Mucosa of stomach (tissue), 1 donor: ENCODE measurements around the gene ZFR.

ENCODE experiments used
- H3K27me3 ChIP-seq: one replicate; pipeline ENCODE4 v1.7.0; 2013; ENCODE audit warnings: mild to moderate bottlenecking, low read length; ENCODE audit not compliant: control insufficient read depth, insufficient read depth
- H3K36me3 ChIP-seq: one replicate; pipeline ENCODE4 v1.7.0; 2013; ENCODE audit warnings: low read length; ENCODE audit not compliant: control insufficient read depth, insufficient read depth
- H3K4me1 ChIP-seq: one replicate; pipeline ENCODE4 v1.7.0; 2013; ENCODE audit warnings: mild to moderate bottlenecking, low read length; ENCODE audit not compliant: control insufficient read depth, insufficient read depth
- H3K4me3 ChIP-seq: one replicate; pipeline ENCODE4 v1.7.0; 2013; ENCODE audit warnings: low read length
- H3K9ac ChIP-seq: one replicate; pipeline ENCODE4 v1.7.0; 2013; ENCODE audit warnings: mild to moderate bottlenecking, low read length, moderate library complexity
- H3K9me3 ChIP-seq: one replicate; pipeline ENCODE4 v1.7.0; 2013; ENCODE audit warnings: mild to moderate bottlenecking, low read length, moderate library complexity; ENCODE audit not compliant: control insufficient read depth
- donor health status: Pancreatic carcinoma.

The ZFR gene

DNA sequence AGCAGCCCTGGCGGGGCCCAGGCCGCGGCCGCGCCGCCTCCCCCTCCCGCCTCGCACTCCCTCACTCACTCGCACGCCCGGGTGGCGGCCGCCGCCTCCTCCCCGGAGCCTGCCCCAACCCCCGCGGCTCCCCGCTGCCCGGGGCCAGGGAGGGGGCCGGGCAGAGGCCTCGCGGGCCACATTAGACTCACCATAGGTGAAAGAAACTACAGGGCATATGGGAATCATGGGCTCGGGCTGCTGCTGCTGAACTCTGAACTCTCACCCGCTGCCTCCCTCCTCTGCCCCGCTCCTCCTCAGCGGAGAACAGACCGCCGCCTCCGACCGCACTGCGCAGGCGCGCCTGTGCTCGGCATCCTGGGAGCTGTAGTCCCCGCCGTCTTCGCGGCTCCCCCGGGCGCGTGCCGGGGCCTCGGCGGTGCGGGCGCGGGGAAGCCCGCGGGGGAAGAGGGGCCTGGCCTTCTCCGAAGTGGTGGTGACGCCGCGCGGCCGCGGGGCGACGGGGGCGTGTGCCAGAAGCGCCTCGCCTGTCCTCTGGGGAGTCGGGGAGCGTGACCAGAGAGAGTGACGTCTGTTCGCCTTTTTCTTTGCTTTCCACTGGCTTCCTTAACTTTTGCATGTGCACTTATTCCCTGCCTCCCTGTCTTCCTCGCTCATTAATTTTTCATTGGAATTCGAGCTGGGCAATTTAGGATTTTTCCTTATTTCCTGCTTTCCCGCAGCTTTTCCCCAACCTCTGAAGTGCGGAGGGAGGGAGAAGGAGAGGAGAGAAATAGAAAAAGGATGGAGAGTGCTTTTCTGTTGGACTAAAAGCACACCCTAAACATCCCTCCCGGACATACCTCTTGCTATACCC, at the start of gene ZFR:
TSS of gene ZFR (minus strand) at position 310 of the 856 bp plus-strand sequence. CDS start at position 228, 82 bp downstream.
- Histone ChIP-seq H3K27me3 (no peaks in the 10 kb centered on the region), H3K9me3 (no peaks in the 10 kb centered on the region), H3K4me3 (peak within 1 kb of the TSS; percentile 65), H3K9ac (peak within 1 kb of the TSS; percentile 95), H3K36me3 (no peaks in the 10 kb centered on the region), H3K4me1 (peaks cover 30% of the 10 kb centered on the region)

DNA sequence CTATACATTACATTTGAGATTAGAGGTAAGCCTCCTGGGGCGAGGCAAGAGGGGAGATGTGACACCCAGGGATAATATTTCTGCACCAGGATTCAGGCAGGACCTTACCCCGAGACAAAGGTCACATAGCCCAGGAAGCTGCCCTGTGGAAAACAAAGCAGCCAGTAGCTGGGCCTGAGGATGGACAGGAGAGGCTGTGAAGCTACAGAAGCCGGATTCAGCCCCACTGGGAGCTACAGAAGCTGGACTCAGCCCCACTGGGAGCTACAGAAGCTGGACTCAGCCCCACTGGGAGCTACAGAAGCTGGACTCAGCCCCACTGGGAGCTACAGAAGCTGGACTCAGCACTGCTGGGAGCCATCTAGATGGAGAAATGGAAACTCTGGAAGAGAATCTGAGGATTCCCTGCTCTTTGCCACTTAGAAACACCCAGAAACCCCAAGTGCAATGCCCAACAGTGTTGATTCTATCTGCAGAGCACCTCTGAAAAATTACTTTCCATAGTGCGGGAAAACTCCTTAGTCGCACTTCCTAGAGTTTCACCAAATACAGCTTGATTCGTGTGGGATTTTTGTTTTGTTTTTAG, 46.5 kb upstream of the ZFR start:
- H3K4me1 ChIP-seq: no peaks in the 10 kb centered on the region
- H3K4me3 ChIP-seq: no peak overlapping the region

DNA sequence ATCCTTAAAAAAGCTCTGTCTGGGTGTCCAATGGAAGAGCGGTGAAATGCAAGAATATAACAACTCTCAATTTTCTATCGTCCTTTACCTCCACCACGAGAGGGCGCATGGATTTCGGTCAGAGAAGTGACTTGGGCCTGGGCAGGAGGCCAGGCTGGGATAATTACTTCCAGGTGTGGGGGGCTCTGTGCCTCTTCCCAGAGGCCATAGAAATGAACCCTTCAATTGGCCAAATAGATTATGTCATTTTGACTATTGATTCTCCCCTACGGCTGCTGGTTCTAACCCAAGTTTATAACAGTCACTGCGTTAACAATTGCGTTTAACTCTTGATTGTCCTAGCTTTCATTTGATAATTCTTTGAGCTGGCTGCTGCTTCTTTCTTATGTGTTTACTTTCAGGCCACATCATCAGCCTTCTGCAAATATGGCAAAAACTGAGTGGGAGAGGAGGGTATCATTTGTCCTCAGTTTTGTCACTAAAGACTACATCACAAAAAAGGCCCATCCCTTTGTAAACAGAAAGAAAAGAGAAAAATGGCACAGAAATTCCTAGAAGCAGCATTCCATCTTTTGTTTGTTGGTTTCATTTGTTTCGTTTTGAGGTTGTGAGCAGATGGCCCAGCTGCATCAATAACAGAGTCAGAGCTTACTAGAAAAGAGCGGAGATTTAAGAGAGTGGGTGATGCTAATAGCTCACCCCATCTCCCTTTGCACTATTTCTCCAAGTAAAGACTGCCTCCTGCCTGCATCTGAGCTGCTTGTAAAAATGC, 45.4 kb upstream of the ZFR start:
- no peak overlapping the region for H3K9ac ChIP-seq
- no peak overlapping the region for H3K4me3 ChIP-seq
- no peaks in the 10 kb centered on the region for H3K27me3 ChIP-seq
- no peaks in the 10 kb centered on the region for H3K9me3 ChIP-seq
- H3K4me1 ChIP-seq: no peaks in the 10 kb centered on the region
- H3K36me3 ChIP-seq: no peaks in the 10 kb centered on the region

More for the DNA sequence above, 46.5 kb upstream of the ZFR start:
- H3K36me3 ChIP-seq: no peaks in the 10 kb centered on the region
- no peak overlapping the region for H3K9ac ChIP-seq
- no peaks in the 10 kb centered on the region for H3K27me3 ChIP-seq
- H3K9me3 ChIP-seq: no peaks in the 10 kb centered on the region

DNA sequence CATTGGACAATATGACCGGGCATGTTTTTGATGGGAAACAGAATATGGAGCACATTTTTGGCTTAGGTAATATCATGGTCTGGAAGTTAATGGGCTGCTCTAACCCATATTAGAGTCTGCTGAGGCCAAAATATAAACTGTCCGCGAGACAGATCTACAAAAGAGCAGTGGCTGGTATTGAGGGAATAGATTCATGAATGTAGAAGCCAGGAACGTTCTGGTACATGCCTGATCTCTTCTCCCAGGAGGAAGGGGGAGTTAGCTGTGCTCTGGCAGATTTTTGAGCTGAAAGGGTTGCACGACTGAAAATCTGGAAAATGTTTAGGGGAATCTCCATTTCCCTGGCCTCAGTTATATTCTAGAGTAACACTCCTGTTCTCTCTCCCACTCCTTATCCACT, 42.9 kb upstream of the ZFR start:
- no peak overlapping the region for H3K9ac ChIP-seq
- no peak overlapping the region for H3K4me3 ChIP-seq
- H3K36me3 ChIP-seq: no peaks in the 10 kb centered on the region
- no peaks in the 10 kb centered on the region for H3K4me1 ChIP-seq
- H3K9me3 ChIP-seq: no peaks in the 10 kb centered on the region
- no peaks in the 10 kb centered on the region for H3K27me3 ChIP-seq

DNA sequence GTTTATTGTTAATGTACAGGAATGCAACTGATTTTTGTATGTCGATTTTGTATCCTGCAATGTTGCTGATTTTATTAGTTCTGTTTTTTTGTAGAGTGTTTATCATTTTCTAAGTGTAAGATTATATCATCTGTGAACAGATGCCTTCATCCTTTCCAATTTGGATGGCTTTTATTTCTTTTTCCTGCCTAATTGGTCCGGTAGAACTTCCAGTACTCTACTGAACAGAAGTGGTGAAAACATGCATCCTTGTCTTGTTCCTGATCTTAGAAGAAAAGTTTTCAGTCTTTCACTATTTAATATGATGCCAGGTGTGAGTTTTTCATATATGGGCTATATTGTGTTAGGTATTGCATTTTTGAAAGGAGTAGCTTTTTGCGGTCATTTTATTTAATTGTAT, 42.5 kb upstream of the ZFR start:
- H3K9ac ChIP-seq: no peak overlapping the region
- H3K27me3 ChIP-seq: no peaks in the 10 kb centered on the region

GRCh38 chr5:32482193-32482592, 37.7 kb upstream of the ZFR start:
- no peak overlapping the region for H3K4me3 ChIP-seq
- no peaks in the 10 kb centered on the region for H3K27me3 ChIP-seq
- no peak overlapping the region for H3K9ac ChIP-seq
- no peaks in the 10 kb centered on the region for H3K4me1 ChIP-seq
- no peaks in the 10 kb centered on the region for H3K9me3 ChIP-seq
- H3K36me3 ChIP-seq: no peaks in the 10 kb centered on the region

More for the DNA sequence above, 42.5 kb upstream of the ZFR start:
- H3K9me3 ChIP-seq: no peaks in the 10 kb centered on the region
- no peaks in the 10 kb centered on the region for H3K36me3 ChIP-seq
- no peaks in the 10 kb centered on the region for H3K4me1 ChIP-seq
- no peak overlapping the region for H3K4me3 ChIP-seq

GRCh38 chr5:32479096-32479495, 34.6 kb upstream of the ZFR start:
- H3K4me1 ChIP-seq: no peaks in the 10 kb centered on the region
- H3K4me3 ChIP-seq: no peak overlapping the region
- H3K9ac ChIP-seq: no peak overlapping the region
- no peaks in the 10 kb centered on the region for H3K9me3 ChIP-seq
- H3K27me3 ChIP-seq: no peaks in the 10 kb centered on the region
- H3K36me3 ChIP-seq: no peaks in the 10 kb centered on the region

GRCh38 chr5:32476891-32477290, 32.4 kb upstream of the ZFR start:
- H3K4me3 ChIP-seq: no peak overlapping the region
- no peak overlapping the region for H3K9ac ChIP-seq
- no peaks in the 10 kb centered on the region for H3K4me1 ChIP-seq
- H3K27me3 ChIP-seq: no peaks in the 10 kb centered on the region
- H3K36me3 ChIP-seq: no peaks in the 10 kb centered on the region
- no peaks in the 10 kb centered on the region for H3K9me3 ChIP-seq

DNA sequence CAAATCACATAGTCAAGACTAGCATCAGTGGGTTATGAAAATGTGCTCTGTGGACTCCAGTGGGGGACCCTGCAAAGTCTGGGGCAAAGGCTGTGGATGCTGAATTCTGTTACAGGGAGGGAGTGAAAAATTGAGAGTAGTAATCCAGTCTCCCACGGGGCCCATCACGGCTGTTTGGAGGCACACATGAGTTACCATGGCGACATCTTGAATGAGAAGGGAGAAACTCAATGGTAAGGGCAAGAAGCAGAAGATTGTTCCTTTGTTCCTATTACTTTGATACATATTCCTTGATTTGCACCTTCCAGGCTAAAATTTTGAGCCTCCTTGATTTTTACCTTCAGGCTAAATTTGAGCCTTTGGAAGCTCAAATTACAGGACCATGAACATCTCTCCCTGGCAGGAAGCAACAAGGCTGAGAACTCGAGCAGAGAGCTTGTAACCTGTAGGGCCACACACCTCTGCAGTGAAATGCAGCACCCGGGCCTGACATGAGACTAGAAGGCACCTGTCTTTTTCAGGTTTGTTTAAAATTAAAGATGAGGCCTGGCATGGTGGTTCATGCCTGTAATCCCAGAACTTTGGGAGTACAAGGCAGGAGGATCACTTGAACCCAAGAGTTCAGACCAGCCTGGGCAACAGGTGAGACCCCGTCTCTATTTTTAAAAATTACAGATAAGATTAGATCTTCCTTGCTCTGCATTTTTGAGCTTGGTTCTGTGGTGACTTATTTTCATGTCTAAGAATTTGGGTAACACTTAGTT, 31.0 kb upstream of the ZFR start:
- Histone ChIP-seq H3K4me1 (no peaks in the 10 kb centered on the region), H3K27me3 (no peaks in the 10 kb centered on the region), H3K4me3 (no peak overlapping the region)

GRCh38 chr5:32474209-32474854, 29.8 kb upstream of the ZFR start:
- no peaks in the 10 kb centered on the region for H3K36me3 ChIP-seq
- H3K27me3 ChIP-seq: no peaks in the 10 kb centered on the region
- no peaks in the 10 kb centered on the region for H3K4me1 ChIP-seq
- H3K4me3 ChIP-seq: no peak overlapping the region
- H3K9me3 ChIP-seq: no peaks in the 10 kb centered on the region
- no peak overlapping the region for H3K9ac ChIP-seq

More for the DNA sequence above, 31.0 kb upstream of the ZFR start:
- no peaks in the 10 kb centered on the region for H3K9me3 ChIP-seq
- H3K9ac ChIP-seq: no peak overlapping the region
- H3K36me3 ChIP-seq: no peaks in the 10 kb centered on the region

GRCh38 chr5:32473072-32473471, 28.5 kb upstream of the ZFR start:
- Histone ChIP-seq H3K9ac (no peak overlapping the region), H3K36me3 (no peaks in the 10 kb centered on the region)

More at GRCh38 chr5:32473072-32473471, 28.5 kb upstream of the ZFR start:
- H3K4me1 ChIP-seq: no peaks in the 10 kb centered on the region
- H3K27me3 ChIP-seq: no peaks in the 10 kb centered on the region
- no peak overlapping the region for H3K4me3 ChIP-seq
- no peaks in the 10 kb centered on the region for H3K9me3 ChIP-seq
